ENCODE results near the gene SAMD13. TPM values are rescaled to one million over a fixed set of nuclear protein-coding genes. Genes with fewer than 3 reads are reported as not detected.

Gene SAMD13
- total and polyA plus RNA-seq, 2 donors (not counting 1 experiment from before 2014, with no cell fraction given): 0.42 TPM; not detected in 1

DNA sequence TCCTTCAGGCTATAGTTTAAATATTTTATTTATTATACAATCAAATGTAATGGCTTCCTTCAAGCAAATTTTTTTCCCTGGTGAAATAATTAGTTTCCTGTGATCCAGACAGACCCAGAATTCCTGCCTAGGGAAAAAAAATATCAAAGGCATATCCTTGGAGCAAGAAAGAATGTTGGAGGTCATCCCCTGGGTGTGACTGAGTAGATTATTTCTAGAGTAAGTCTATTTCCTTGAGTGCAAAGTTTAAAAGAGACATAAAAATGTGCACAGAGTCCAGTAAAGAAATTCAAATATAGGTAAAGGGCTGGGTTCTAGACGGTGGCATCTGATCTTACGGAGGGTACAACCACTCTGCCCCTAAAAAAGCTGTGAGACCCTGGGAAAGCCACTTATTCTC is 32.2 kb upstream of the SAMD13 start:
- Histone ChIP-seq H3K4me2 (replicated peaks; ENCODE audit: low read depth, low read length, poor library complexity, severe bottlenecking) (no peak overlapping the region), H3K4me3 (ENCODE audit: control extremely low read depth in 1 of 5, extremely low read depth in 1 of 5, insufficient read depth in 1 of 5, low read depth in 2 of 5, low read length in 4 of 5) (no peak overlapping the region), H3K9me3 (ENCODE audit: control extremely low read depth in 1 of 3, control insufficient read depth in 2 of 3, insufficient read depth in 1 of 3, low read length in 2 of 3) (peaks cover 0 to 1% (median 0%) of the 10 kb centered on the region in 3 donors), H3K79me2 (ENCODE audit: control insufficient read depth, insufficient read depth, low read length) (no peaks in the 10 kb centered on the region), H3K9ac (ENCODE audit: low read length) (no peak overlapping the region), H3K4me1 (ENCODE audit: control insufficient read depth in 2 of 2, insufficient read depth in 2 of 2, low read length in 2 of 2) (peaks cover 20 to 21% of the 10 kb centered on the region in 2 donors), H4K20me1 (ENCODE audit: control insufficient read depth, insufficient read depth, low read length, poor library complexity, severe bottlenecking) (no peaks in the 10 kb centered on the region), H2AFZ (ENCODE audit: insufficient read depth, low read depth, low read length, poor library complexity, severe bottlenecking) (no peak overlapping the region), H3K27me3 (replicated peaks in 1 of 4; ENCODE audit: control extremely low read depth in 1 of 4, control insufficient read depth in 3 of 4, insufficient read depth in 4 of 4, low read length in 3 of 4) (no peaks in the 10 kb centered on the region), H3K36me3 (replicated peaks in 1 of 2; ENCODE audit: control extremely low read depth in 1 of 2, control insufficient read depth in 1 of 2, extremely low read depth in 1 of 2, insufficient read depth in 2 of 2, low read length in 1 of 2) (no peaks in the 10 kb centered on the region), H3K27ac (ENCODE audit: low read length in 2 of 2) (no peak overlapping the region)
- H3K4me3 Mint-ChIP-seq: no peak overlapping the region
- peaks cover 33% of the 10 kb centered on the region for H3K4me1 Mint-ChIP-seq
- H3K27ac Mint-ChIP-seq: no peak overlapping the region
- no peaks in the 10 kb centered on the region for H3K9me3 Mint-ChIP-seq (ENCODE audit: insufficient read depth)
- no CpG with 5 or more reads among the region's 2 CpGs for WGBS (ENCODE audit: insufficient coverage)
- H3K27me3 Mint-ChIP-seq: no peaks in the 10 kb centered on the region
- CTCF ChIA-PET: no interaction called here
- DNase-seq (no peak), ATAC-seq (ENCODE audit: low read depth) (no peak)
- intact Hi-C loops (cut with micrococcal nuclease): no loop called here
- TF ChIP-seq EZH2 (IDR thresholded peaks at IDR 0.05; ENCODE audit: borderline replicate concordance, insufficient read depth, low read depth, low read length, poor library complexity, severe bottlenecking): no peak
- POLR2A ChIA-PET: no interaction called here

DNA sequence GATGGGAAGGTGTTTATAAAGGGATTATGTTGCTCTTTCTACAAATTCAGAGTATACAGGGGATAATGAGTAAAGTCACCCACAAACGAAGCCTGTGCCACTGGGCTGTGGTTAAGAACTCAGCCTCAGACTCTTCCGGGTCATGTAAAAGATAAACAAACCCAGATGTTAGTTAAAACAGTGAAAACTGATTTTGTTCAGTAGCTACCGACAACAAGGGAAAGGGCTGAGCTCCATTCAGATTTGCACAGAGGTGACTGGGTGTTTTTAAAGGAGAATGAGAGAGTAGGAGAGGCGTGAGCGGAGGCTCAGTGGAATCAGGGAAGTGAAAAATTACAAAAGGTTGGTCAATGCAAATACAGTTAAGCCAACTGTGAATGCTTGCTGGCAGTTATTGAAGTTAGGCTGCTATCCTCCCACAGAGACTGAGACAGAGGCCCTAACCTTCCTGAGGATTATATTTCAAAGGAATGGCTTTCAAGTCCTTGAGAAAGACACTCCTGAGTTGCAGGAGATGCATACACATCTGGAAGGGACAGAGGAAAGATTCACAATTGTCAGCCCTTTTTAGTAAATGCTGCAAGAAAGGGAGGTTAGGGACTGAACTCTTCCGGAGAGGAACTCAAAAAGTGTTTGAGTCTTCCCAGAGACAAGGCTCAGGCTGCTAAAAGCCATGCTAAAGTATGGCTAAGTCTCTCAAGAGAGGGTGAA is 29.9 kb upstream of the SAMD13 start:
- Histone ChIP-seq H2AFZ (ENCODE audit: insufficient read depth, low read depth, low read length, poor library complexity, severe bottlenecking) (peak overlapping the region; percentile 73), H3K4me1 (ENCODE audit: control insufficient read depth in 2 of 2, insufficient read depth in 2 of 2, low read length in 2 of 2) (peaks cover 20 to 21% of the 10 kb centered on the region in 2 donors), H4K20me1 (ENCODE audit: control insufficient read depth, insufficient read depth, low read length, poor library complexity, severe bottlenecking) (no peaks in the 10 kb centered on the region), H3K79me2 (ENCODE audit: control insufficient read depth, insufficient read depth, low read length) (no peaks in the 10 kb centered on the region), H3K9me3 (ENCODE audit: control extremely low read depth in 1 of 3, control insufficient read depth in 2 of 3, insufficient read depth in 1 of 3, low read length in 2 of 3) (peaks cover 0 to 1% (median 0%) of the 10 kb centered on the region in 3 donors), H3K27me3 (replicated peaks in 1 of 4; ENCODE audit: control extremely low read depth in 1 of 4, control insufficient read depth in 3 of 4, insufficient read depth in 4 of 4, low read length in 3 of 4) (no peaks in the 10 kb centered on the region), H3K4me3 (ENCODE audit: control extremely low read depth in 1 of 5, extremely low read depth in 1 of 5, insufficient read depth in 1 of 5, low read depth in 2 of 5, low read length in 4 of 5) (peak overlapping the region in 3 of 5 experiments; percentile 23 to 37 (median 37)), H3K9ac (ENCODE audit: low read length) (peak overlapping the region; percentile 57), H3K27ac (ENCODE audit: low read length in 2 of 2) (peak overlapping the region; percentile 13 to 67), H3K4me2 (replicated peaks; ENCODE audit: low read depth, low read length, poor library complexity, severe bottlenecking) (peak overlapping the region; percentile 61), H3K36me3 (replicated peaks in 1 of 2; ENCODE audit: control extremely low read depth in 1 of 2, control insufficient read depth in 1 of 2, extremely low read depth in 1 of 2, insufficient read depth in 2 of 2, low read length in 1 of 2) (no peaks in the 10 kb centered on the region)
- Mint-ChIP-seq H3K4me1 (peaks cover 34% of the 10 kb centered on the region), H3K9me3 (ENCODE audit: insufficient read depth) (no peaks in the 10 kb centered on the region), H3K27ac (peak overlapping the region; percentile 85), H3K27me3 (no peaks in the 10 kb centered on the region), H3K4me3 (peak overlapping the region; percentile 75)
- no peak for TF ChIP-seq EZH2 (IDR thresholded peaks at IDR 0.05; ENCODE audit: borderline replicate concordance, insufficient read depth, low read depth, low read length, poor library complexity, severe bottlenecking)
- TF ChIP-seq, protein P1, sequence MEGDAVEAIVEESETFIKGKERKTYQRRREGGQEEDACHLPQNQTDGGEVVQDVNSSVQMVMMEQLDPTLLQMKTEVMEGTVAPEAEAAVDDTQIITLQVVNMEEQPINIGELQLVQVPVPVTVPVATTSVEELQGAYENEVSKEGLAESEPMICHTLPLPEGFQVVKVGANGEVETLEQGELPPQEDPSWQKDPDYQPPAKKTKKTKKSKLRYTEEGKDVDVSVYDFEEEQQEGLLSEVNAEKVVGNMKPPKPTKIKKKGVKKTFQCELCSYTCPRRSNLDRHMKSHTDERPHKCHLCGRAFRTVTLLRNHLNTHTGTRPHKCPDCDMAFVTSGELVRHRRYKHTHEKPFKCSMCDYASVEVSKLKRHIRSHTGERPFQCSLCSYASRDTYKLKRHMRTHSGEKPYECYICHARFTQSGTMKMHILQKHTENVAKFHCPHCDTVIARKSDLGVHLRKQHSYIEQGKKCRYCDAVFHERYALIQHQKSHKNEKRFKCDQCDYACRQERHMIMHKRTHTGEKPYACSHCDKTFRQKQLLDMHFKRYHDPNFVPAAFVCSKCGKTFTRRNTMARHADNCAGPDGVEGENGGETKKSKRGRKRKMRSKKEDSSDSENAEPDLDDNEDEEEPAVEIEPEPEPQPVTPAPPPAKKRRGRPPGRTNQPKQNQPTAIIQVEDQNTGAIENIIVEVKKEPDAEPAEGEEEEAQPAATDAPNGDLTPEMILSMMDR (IDR thresholded peaks at IDR 0.05): no peak
- ATAC-seq (ENCODE audit: low read depth) (peak; percentile 90), DNase-seq (peak; percentile 59)
- 32% methylated on average over 6 of the region's 6 CpGs for WGBS (ENCODE audit: insufficient coverage)
- POLR2A ChIA-PET: no interaction called here
- CTCF ChIA-PET: no interaction called here
- intact Hi-C loops (cut with micrococcal nuclease): no loop called here

Measured in B cell (primary cell).